Measurements from ENCODE around the gene ZNF540. TPM values are rescaled to one million over a fixed set of nuclear protein-coding genes. Genes with fewer than 3 reads are reported as not detected.
"Not testable (repeated sequence)": the region's sequence is repeated elsewhere in the genome, so short reads cannot be mapped to it uniquely, and the experiment has no call there.

Gene ZNF540
- polyA plus RNA-seq (ENCODE audit: insufficient read depth in 1 of 5, insufficient read length in 5 of 5, low replicate concordance in 1 of 5) = 1 to 10 TPM; 4.9 to 7.2 (median 6.9) TPM
- long read RNA-seq, donor 1, partial matches to known transcripts = 0 of 2 reads
- long read RNA-seq, donor 1, other reads (novel, unspliced or antisense) = 0 of 2 reads
- long read RNA-seq, donor 2 = 0 reads
- long read RNA-seq, donor 3, partial matches to known transcripts = 0 of 3 reads
- long read RNA-seq, donor 3, other reads (novel, unspliced or antisense) = 0 of 3 reads
- long read RNA-seq, donor 4 = 0 reads
- long read RNA-seq, donor 5, partial matches to known transcripts = 0 of 3 reads
- long read RNA-seq, donor 5, other reads (novel, unspliced or antisense) = 0 of 3 reads
- long read RNA-seq, donor 6, partial matches to known transcripts = 0 of 6 reads
- long read RNA-seq, donor 6, other reads (novel, unspliced or antisense) = 0 of 6 reads
- long read RNA-seq, donor 7, partial matches to known transcripts = 0 of 1 reads
- long read RNA-seq, donor 7, other reads (novel, unspliced or antisense) = 0 of 1 reads
- long read RNA-seq, donor 8 = 0 reads

GRCh38 chr19:37594304-37594981 lies at the start of gene ZNF540, which contains the start of gene ZNF571:
Gene ZNF540 (plus strand): TSS chr19:37594876. CDS start chr19:37598448, 3,572 bp downstream.
Gene ZNF571 (minus strand): TSS chr19:37594792. CDS start chr19:37586676, 8,116 bp downstream.
- peak; percentile 94 to 95 for DNase-seq

GRCh38 chr19:37551129-37551993 lies 43.3 kb upstream of the ZNF540 start:
- DNase-seq = peak; percentile 68

GRCh38 chr19:37563518-37563917 lies 31.2 kb upstream of the ZNF540 start:
- no peak for DNase-seq

GRCh38 chr19:37564624-37565369 lies 29.9 kb upstream of the ZNF540 start:
- DNase-seq = no peak

GRCh38 chr19:37565370-37565669 lies 29.4 kb upstream of the ZNF540 start:
- no peak for DNase-seq

- DNase-seq = no peak
These were observed 22.5 kb upstream of the ZNF540 start for GRCh38 chr19:37572203-37572602.

GRCh38 chr19:37583340-37583739 lies 11.3 kb upstream of the ZNF540 start:
- no peak for DNase-seq

GRCh38 chr19:37593996-37594303 lies 726 bp upstream of the ZNF540 start:
- DNase-seq = no peak

GRCh38 chr19:37594982-37595382 lies 306 bp downstream of the ZNF540 start:
- DNase-seq = no peak

- DNase-seq = no peak
These were observed 40.7 kb downstream of the ZNF540 start for GRCh38 chr19:37635076-37636056.

GRCh38 chr19:37654118-37654517 lies 59.4 kb downstream of the ZNF540 start:
- peak; percentile 2 to 11 for DNase-seq

GRCh38 chr19:37654629-37655300 lies 60.1 kb downstream of the ZNF540 start:
- no peak for DNase-seq

- DNase-seq = peak; percentile 85 to 90
These were observed 60.6 kb downstream of the ZNF540 start, which contains the start of gene ZFP30 for GRCh38 chr19:37655301-37655688. Gene ZFP30 (minus strand): TSS chr19:37655465. CDS start chr19:37647822, 7,643 bp downstream.

- DNase-seq = peak; percentile 88 to 89
These were observed 61.2 kb downstream of the ZNF540 start for GRCh38 chr19:37655689-37656371.

GRCh38 chr19:37657157-37657556 lies 62.5 kb downstream of the ZNF540 start:
- not testable (repeated sequence) for DNase-seq

All from right lung (tissue), 10 donors.